Mesendoderm (in vitro differentiated cells): ENCODE results near the gene SLC25A48.

Experiments used
- DNase-seq: peaks from one replicate; pipeline ENCODE4 v3.0.0; 2013
- H2AK5ac ChIP-seq: 2 replicates; pipeline ENCODE4 v1.6.1; 2013; ENCODE audit warnings: low read length, inconsistent platforms
- H2BK120ac ChIP-seq: 2 replicates; pipeline ENCODE4 v1.6.1; 2013; ENCODE audit warnings: low read depth, mild to moderate bottlenecking, low read length, moderate library complexity, mixed read lengths
- H2BK15ac ChIP-seq: replicated peaks from 2 replicates; pipeline ENCODE4 v1.6.1; 2013; ENCODE audit warnings: low read depth, mild to moderate bottlenecking, moderate library complexity
- H2BK5ac ChIP-seq: 2 replicates; pipeline ENCODE4 v1.6.1; 2013; ENCODE audit warnings: low read length, inconsistent platforms
- H3K18ac ChIP-seq: 2 replicates; pipeline ENCODE4 v1.6.1; 2013; ENCODE audit warnings: mild to moderate bottlenecking, low read length, mixed read lengths
- H3K23ac ChIP-seq: one replicate; pipeline ENCODE4 v1.6.1; 2013; ENCODE audit warnings: low read length
- H3K27ac ChIP-seq: 2 replicates; pipeline ENCODE4 v1.5.1; 2013; ENCODE audit warnings: low read depth, mild to moderate bottlenecking, inconsistent platforms, low read length, moderate library complexity
- H3K27me3 ChIP-seq: 2 replicates; pipeline ENCODE4 v1.6.1; 2013; ENCODE audit warnings: low read length, control low read depth, mild to moderate bottlenecking, inconsistent platforms; ENCODE audit not compliant: insufficient read depth, poor library complexity
- H3K36me3 ChIP-seq: 2 replicates; pipeline ENCODE4 v1.6.1; 2013; ENCODE audit warnings: low read length, inconsistent platforms; ENCODE audit not compliant: control insufficient read depth, insufficient read depth
- H3K4ac ChIP-seq: one replicate; pipeline ENCODE4 v1.6.1; 2013; ENCODE audit warnings: low read depth, mild to moderate bottlenecking, low read length, moderate library complexity
- H3K4me1 ChIP-seq: 2 replicates; pipeline ENCODE4 v1.6.1; 2013; ENCODE audit warnings: low read depth, low read length, inconsistent platforms; ENCODE audit not compliant: control insufficient read depth
- H3K4me2 ChIP-seq: 2 replicates; pipeline ENCODE4 v1.6.1; 2013; ENCODE audit warnings: low read length
- H3K4me3 ChIP-seq: 2 replicates; pipeline ENCODE4 v1.5.1; 2013; ENCODE audit warnings: mild to moderate bottlenecking, low read length
- H3K56ac ChIP-seq: one replicate; pipeline ENCODE4 v1.6.1; 2013; ENCODE audit warnings: low read length
- H3K79me1 ChIP-seq: 2 replicates; pipeline ENCODE4 v1.6.1; 2013; ENCODE audit warnings: low read length, inconsistent platforms
- H3K79me2 ChIP-seq: 2 replicates; pipeline ENCODE4 v1.6.1; 2013; ENCODE audit warnings: mild to moderate bottlenecking, low read length; ENCODE audit not compliant: control insufficient read depth, insufficient read depth
- H3K9ac ChIP-seq: 2 replicates; pipeline ENCODE4 v1.6.1; 2013; ENCODE audit warnings: low read length, inconsistent platforms
- H4K5ac ChIP-seq: one replicate; pipeline ENCODE4 v1.6.1; 2013; ENCODE audit warnings: low read length
- H4K8ac ChIP-seq: one replicate; pipeline ENCODE4 v1.6.1; 2013; ENCODE audit warnings: low read depth, mild to moderate bottlenecking, control low read depth, low read length, moderate library complexity
- WGBS: extraction: QIAGEN DNeasy Blood & Tissue Kit; methylation state at CpG from one replicate; pipeline ENCODE4 v1.1.7; 2013; ENCODE audit warnings: low lambda C conversion rate, missing lambda C conversion rate; ENCODE audit not compliant: insufficient coverage; ENCODE audit errors: extremely low coverage; 5-methylcytosine and 5-hydroxymethylcytosine counted together

Gene SLC25A48

GRCh38 chr5:135869276-135869675 is 34.8 kb downstream of the SLC25A48 start:
- Histone ChIP-seq H3K4me2 (no peak overlapping the region), H3K4me1 (no peaks in the 10 kb centered on the region), H3K9ac (no peak overlapping the region), H3K4ac (no peak overlapping the region), H3K79me2 (no peaks in the 10 kb centered on the region), H3K27me3 (no peaks in the 10 kb centered on the region), H2AK5ac (no peak overlapping the region), H3K79me1 (no peaks in the 10 kb centered on the region), H2BK15ac (no peak overlapping the region), H2BK120ac (no peak overlapping the region), H3K36me3 (no peaks in the 10 kb centered on the region), H4K8ac (no peak overlapping the region), H4K5ac (no peak overlapping the region), H3K18ac (no peak overlapping the region), H3K4me3 (no peak overlapping the region), H3K27ac (no peak overlapping the region), H2BK5ac (no peak overlapping the region), H3K23ac (no peak overlapping the region), H3K56ac (no peak overlapping the region)
- WGBS, result no CpG with 5 or more reads among the region's 2 CpGs
- DNase-seq, result no peak

- Histone ChIP-seq H3K4me3 (no peak overlapping the region), H3K79me1 (no peaks in the 10 kb centered on the region), H3K18ac (no peak overlapping the region), H2BK15ac (no peak overlapping the region), H3K36me3 (no peaks in the 10 kb centered on the region), H3K27me3 (no peaks in the 10 kb centered on the region), H3K23ac (no peak overlapping the region), H3K4me2 (no peak overlapping the region), H3K4me1 (no peaks in the 10 kb centered on the region), H3K56ac (no peak overlapping the region), H4K5ac (no peak overlapping the region), H3K79me2 (no peaks in the 10 kb centered on the region), H3K4ac (no peak overlapping the region), H3K27ac (no peak overlapping the region), H2BK5ac (no peak overlapping the region), H2BK120ac (no peak overlapping the region), H4K8ac (no peak overlapping the region), H3K9ac (no peak overlapping the region), H2AK5ac (no peak overlapping the region)
- no peak for DNase-seq
- WGBS, result no CpG with 5 or more reads among the region's 3 CpGs
Measured at GRCh38 chr5:135869935-135870334, 35.5 kb downstream of the SLC25A48 start.

DNA sequence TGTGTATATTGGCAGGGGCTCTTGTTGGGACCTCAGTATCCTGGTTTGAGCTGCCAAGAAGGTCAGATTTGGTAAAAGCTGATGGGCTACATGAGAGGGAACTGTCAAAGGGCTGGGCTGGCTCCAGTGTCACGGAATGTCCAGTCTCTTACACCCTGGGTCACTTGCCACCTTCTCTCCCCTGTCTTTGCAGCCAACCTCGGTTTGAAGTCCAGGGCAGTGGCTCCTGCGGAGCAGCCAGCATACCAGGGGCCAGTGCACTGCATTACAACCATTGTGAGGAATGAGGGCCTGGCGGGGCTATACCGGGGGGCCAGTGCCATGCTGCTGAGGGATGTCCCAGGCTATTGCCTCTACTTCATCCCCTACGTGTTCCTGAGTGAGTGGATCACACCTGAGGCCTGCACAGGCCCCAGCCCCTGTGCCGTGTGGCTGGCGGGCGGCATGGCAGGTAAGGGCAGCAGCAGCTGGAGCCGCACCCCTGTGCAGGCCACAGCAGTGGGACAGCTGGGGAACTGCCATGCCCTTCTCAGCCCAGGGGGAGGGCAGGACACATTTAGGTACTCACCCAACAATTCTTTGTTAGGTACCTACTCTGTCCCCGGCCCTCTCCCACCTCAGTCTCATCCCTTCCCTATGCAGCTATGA is 36.9 kb downstream of the SLC25A48 start:
- H3K36me3 ChIP-seq, result no peaks in the 10 kb centered on the region
- H3K23ac ChIP-seq, result no peak overlapping the region
- H3K4ac ChIP-seq, result no peak overlapping the region
- no peak overlapping the region for H3K27ac ChIP-seq
- WGBS, result no CpG with 5 or more reads among the region's 11 CpGs
- H2AK5ac ChIP-seq, result no peak overlapping the region
- H3K79me1 ChIP-seq, result no peaks in the 10 kb centered on the region
- H3K27me3 ChIP-seq, result no peaks in the 10 kb centered on the region
- no peak overlapping the region for H4K8ac ChIP-seq
- H3K79me2 ChIP-seq, result no peaks in the 10 kb centered on the region
- no peak for DNase-seq
- no peak overlapping the region for H3K4me2 ChIP-seq
- no peak overlapping the region for H4K5ac ChIP-seq
- no peak overlapping the region for H3K4me3 ChIP-seq
- no peak overlapping the region for H2BK5ac ChIP-seq
- no peak overlapping the region for H2BK120ac ChIP-seq
- no peak overlapping the region for H3K18ac ChIP-seq
- H3K9ac ChIP-seq, result no peak overlapping the region
- H2BK15ac ChIP-seq, result no peak overlapping the region
- H3K4me1 ChIP-seq, result no peaks in the 10 kb centered on the region
- H3K56ac ChIP-seq, result no peak overlapping the region

DNA sequence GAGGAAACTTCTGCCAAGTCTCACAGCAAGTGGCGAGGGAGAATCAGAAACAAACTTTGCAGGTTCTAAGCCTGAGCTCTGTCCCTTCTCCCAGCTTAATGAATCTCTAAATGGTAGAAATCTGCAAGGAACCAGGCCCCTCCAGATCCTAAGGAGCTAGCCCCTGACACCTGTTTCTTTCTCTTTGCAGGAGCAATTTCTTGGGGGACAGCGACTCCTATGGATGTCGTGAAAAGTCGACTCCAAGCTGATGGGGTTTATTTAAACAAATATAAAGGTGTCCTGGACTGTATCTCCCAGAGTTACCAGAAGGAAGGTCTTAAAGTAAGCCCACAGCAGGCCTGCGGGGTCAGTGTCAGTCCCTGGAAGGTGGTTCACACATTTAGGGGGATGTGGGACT is 39.4 kb downstream of the SLC25A48 start:
- Histone ChIP-seq H3K9ac (no peak overlapping the region), H3K4ac (no peak overlapping the region), H2BK15ac (no peak overlapping the region), H3K23ac (no peak overlapping the region), H3K27ac (no peak overlapping the region), H2BK120ac (no peak overlapping the region), H3K79me1 (no peaks in the 10 kb centered on the region), H2AK5ac (no peak overlapping the region), H3K4me3 (no peak overlapping the region), H2BK5ac (no peak overlapping the region), H3K18ac (no peak overlapping the region), H3K79me2 (no peaks in the 10 kb centered on the region), H4K8ac (no peak overlapping the region), H3K4me1 (peaks cover 8% of the 10 kb centered on the region), H3K4me2 (no peak overlapping the region), H3K56ac (no peak overlapping the region), H4K5ac (no peak overlapping the region), H3K27me3 (no peaks in the 10 kb centered on the region), H3K36me3 (no peaks in the 10 kb centered on the region)
- DNase-seq, result peak; percentile 23
- WGBS, result no CpG with 5 or more reads among the region's 5 CpGs

GRCh38 chr5:135874461-135874860 is 40.0 kb downstream of the SLC25A48 start:
- Histone ChIP-seq H3K23ac (no peak overlapping the region), H3K4me1 (peaks cover 8% of the 10 kb centered on the region), H2BK5ac (no peak overlapping the region), H3K18ac (no peak overlapping the region), H3K4me2 (no peak overlapping the region), H4K5ac (no peak overlapping the region), H3K9ac (no peak overlapping the region), H3K79me1 (no peaks in the 10 kb centered on the region), H4K8ac (no peak overlapping the region), H2BK120ac (no peak overlapping the region), H3K4me3 (no peak overlapping the region), H3K79me2 (no peaks in the 10 kb centered on the region), H3K36me3 (no peaks in the 10 kb centered on the region), H3K27ac (no peak overlapping the region), H3K56ac (peak overlapping the region; percentile 10), H3K27me3 (no peaks in the 10 kb centered on the region), H2BK15ac (no peak overlapping the region), H3K4ac (no peak overlapping the region), H2AK5ac (no peak overlapping the region)
- WGBS, result no CpG with 5 or more reads among the region's 3 CpGs
- no peak for DNase-seq

DNA sequence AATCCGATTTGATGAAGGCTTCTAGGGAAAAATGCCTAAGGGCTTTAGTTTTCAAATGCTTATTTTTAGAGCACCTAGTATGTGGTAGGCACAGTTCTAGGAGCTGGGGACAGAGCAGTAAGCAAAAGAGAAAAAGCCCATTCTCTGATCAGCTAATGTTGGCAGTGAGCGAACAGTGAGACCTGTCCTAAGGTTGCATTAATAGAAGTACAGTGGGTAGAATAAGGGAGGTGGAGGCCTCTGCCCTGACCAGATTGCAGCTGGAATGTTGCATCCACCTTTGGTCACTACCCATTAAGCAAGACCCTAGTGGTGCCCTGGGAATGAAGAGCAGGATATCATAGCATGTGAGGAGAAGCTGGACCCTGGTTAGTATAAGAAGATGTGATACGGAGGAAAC is 41.1 kb downstream of the SLC25A48 start:
- H3K4me1 ChIP-seq, result peaks cover 9% of the 10 kb centered on the region
- no peaks in the 10 kb centered on the region for H3K27me3 ChIP-seq
- no CpG with 5 or more reads among the region's 3 CpGs for WGBS
- no peak overlapping the region for H4K5ac ChIP-seq
- H3K56ac ChIP-seq, result no peak overlapping the region
- H3K18ac ChIP-seq, result no peak overlapping the region
- H3K4me2 ChIP-seq, result no peak overlapping the region
- no peak overlapping the region for H3K27ac ChIP-seq
- no peaks in the 10 kb centered on the region for H3K36me3 ChIP-seq
- H3K4me3 ChIP-seq, result no peak overlapping the region
- H2BK120ac ChIP-seq, result no peak overlapping the region
- DNase-seq, result no peak
- no peak overlapping the region for H3K9ac ChIP-seq
- no peaks in the 10 kb centered on the region for H3K79me2 ChIP-seq
- H3K23ac ChIP-seq, result no peak overlapping the region
- H2AK5ac ChIP-seq, result no peak overlapping the region
- H2BK5ac ChIP-seq, result no peak overlapping the region
- H3K79me1 ChIP-seq, result no peaks in the 10 kb centered on the region
- no peak overlapping the region for H2BK15ac ChIP-seq
- H4K8ac ChIP-seq, result no peak overlapping the region
- H3K4ac ChIP-seq, result no peak overlapping the region
